OCI-LY1 (cell line): ENCODE measurements around the gene BICD1.

Experiments
- CTCF ChIP-seq: fragments of 200-600 bp; sonication (generic), shearing (Covaris generic); IDR thresholded peaks from 2 replicates; pipeline ENCODE4 v1.5.1; 2017; ENCODE audit warnings: mild to moderate bottlenecking, antibody characterized with exemption, low read length, moderate library complexity, mixed read lengths
- EZH2 ChIP-seq: fragments of 200-600 bp; sonication (generic), shearing (Covaris generic); IDR thresholded peaks from 2 replicates; pipeline ENCODE4 v1.8.0; 2017; ENCODE audit warnings: borderline replicate concordance, mixed run types, mild to moderate bottlenecking, antibody characterized with exemption, low read length, moderate library complexity, mixed read lengths

DNA sequence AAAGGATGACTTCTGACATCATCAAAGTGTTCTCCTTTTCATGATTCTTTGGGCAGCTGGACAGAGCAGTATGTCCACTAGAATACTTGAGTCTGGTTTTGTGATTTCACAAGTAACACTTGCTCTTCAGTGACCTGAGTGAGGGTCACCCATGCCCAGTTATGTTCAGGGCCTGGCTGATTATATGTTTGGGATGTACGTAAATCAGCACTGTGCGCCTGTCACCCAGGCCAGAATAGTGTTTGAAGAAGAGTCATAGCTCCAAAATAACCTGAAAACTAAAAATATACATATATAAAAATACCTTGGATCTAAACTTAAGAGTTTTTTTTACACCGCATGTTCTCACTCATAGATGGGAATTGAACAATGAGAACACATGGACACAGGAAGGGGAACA lies 3.8 kb downstream of the BICD1 start:
- TF ChIP-seq CTCF (no peak), EZH2 (no peak)
